GM12878 (cell line): ENCODE results near the gene GSG1L. TPM values are rescaled to one million over a fixed set of nuclear protein-coding genes. Genes with fewer than 3 reads are reported as not detected.

ENCODE experiments used
- ATAC-seq: fragments of 200-7000 bp; cut with Tn5 transposase; 3 replicates; pipeline ENCODE4 v1.9.1; 2020; ENCODE audit warnings: mild to moderate bottlenecking, moderate library complexity
- BruUV-seq: library from RNA; stranded (reverse); fragments of 400-500 nt; replicated peaks from 2 replicates; lab custom pipeline; 2021; lab: Mats Ljungman, UMichigan
- CTCF ChIA-PET: fragments of 300-600 bp; sonication (Branson Sonifier 250); formaldehyde crosslinking; extraction: SDS; loops from one replicate; lab custom pipeline; 2021; ENCODE audit warnings: inconsistent platforms; lab: Yijun Ruan, JAX
- POLR2A ChIA-PET: fragments of 350-600 bp; formaldehyde crosslinking; extraction: SDS; loops from one replicate; lab custom pipeline; 2021; ENCODE audit warnings: inconsistent platforms; lab: Charles Lee
- RAD21 ChIA-PET: fragments of 300-600 bp; sonication (Branson Sonifier 250); formaldehyde crosslinking; loops from one replicate; lab custom pipeline; 2023; ENCODE audit warnings: antibody characterized with exemption; ENCODE audit not compliant: unreplicated experiment; lab: Charles Lee
- SMC1A ChIA-PET: fragments of 300-600 bp; sonication (Branson Sonifier 250); formaldehyde crosslinking; loops from one replicate; lab custom pipeline; 2023; ENCODE audit not compliant: unreplicated experiment, uncharacterized antibody; lab: Charles Lee
- DNase-seq: peaks from one replicate; pipeline ENCODE4 v3.0.0-alpha.2; 2011; ENCODE audit warnings: low read depth, low spot score
- FAIRE-seq: peaks from 3 replicates; lab custom pipeline; 2011; peaks lifted over from hg19 to GRCh38; lab: Jason Lieb, UNC
- H2AFZ ChIP-seq: 2 replicates; pipeline ENCODE4 v1.6.0; 2011; ENCODE audit warnings: low read depth, low read length, control low read depth; ENCODE audit not compliant: control insufficient read depth
- H3K27ac ChIP-seq: 2 replicates; pipeline ENCODE4 v1.5.1; 2011; ENCODE audit warnings: control low read depth; ENCODE audit not compliant: control insufficient read depth, insufficient read depth
- H3K27me3 ChIP-seq, 2 experiments: replicated peaks in 1 of 2; 2 replicates each; pipeline versions ENCODE4 v1.6.0 to v1.6.1; 2011; ENCODE audit warnings: low read length in 1 of 2; ENCODE audit not compliant: control insufficient read depth in 2 of 2, insufficient read depth in 2 of 2
- H3K36me3 ChIP-seq, 2 experiments: 2 replicates each; pipeline ENCODE4 v1.5.1; 2011; ENCODE audit warnings: low read length in 1 of 2; ENCODE audit not compliant: control insufficient read depth in 2 of 2, insufficient read depth in 2 of 2
- H3K4me1 ChIP-seq: 2 replicates; pipeline ENCODE4 v1.6.1; 2011; ENCODE audit warnings: mild to moderate bottlenecking, low read length, moderate library complexity, mixed read lengths; ENCODE audit not compliant: control insufficient read depth, insufficient read depth
- H3K4me2 ChIP-seq: 2 replicates; pipeline ENCODE4 v1.6.0; 2011; ENCODE audit warnings: control low read depth; ENCODE audit not compliant: control insufficient read depth, insufficient read depth
- H3K4me3 ChIP-seq: fragments of 200-600 bp; sonication (generic); 2 replicates; pipeline ENCODE4 v1.5.1; 2016
- H3K79me2 ChIP-seq: 2 replicates; pipeline ENCODE4 v1.6.0; 2011; ENCODE audit warnings: low read length; ENCODE audit not compliant: control insufficient read depth, insufficient read depth
- H3K9ac ChIP-seq: 2 replicates; pipeline ENCODE4 v1.8.0; 2011; ENCODE audit warnings: low read length, control low read depth, mixed read lengths; ENCODE audit not compliant: control insufficient read depth, insufficient read depth
- H3K9me3 ChIP-seq: replicated peaks from 3 replicates; pipeline ENCODE4 v1.5.1; 2011; ENCODE audit warnings: mild to moderate bottlenecking, low read length; ENCODE audit not compliant: control insufficient read depth, insufficient read depth
- H4K20me1 ChIP-seq: 2 replicates; pipeline ENCODE4 v1.6.0; 2011; ENCODE audit not compliant: control insufficient read depth, insufficient read depth
- CEBPB ChIP-seq, 2 experiments: fragments of 150-350 bp in 1 of 2; IDR thresholded peaks; 2 replicates each; pipeline ENCODE4 v1.6.1; 2012 to 2014; ENCODE audit warnings: low read depth in 2 of 2, low read length in 2 of 2, borderline replicate concordance in 1 of 2, inconsistent platforms in 1 of 2
- CREB1 ChIP-seq: IDR thresholded peaks from 2 replicates; pipeline ENCODE4 v1.6.1; 2012; ENCODE audit warnings: low read depth, mild to moderate bottlenecking, inconsistent platforms
- MLLT1 ChIP-seq: fragments of 450-650 bp; IDR thresholded peaks from 2 replicates; pipeline ENCODE4 v1.6.1; 2016; ENCODE audit warnings: mild to moderate bottlenecking
- NKRF ChIP-seq: fragments of 450-650 bp; conservative IDR thresholded peaks from 2 replicates; pipeline ENCODE4 v1.6.1; 2017; ENCODE audit warnings: mild to moderate bottlenecking, moderate library complexity
- RAD51 ChIP-seq: fragments of 450-650 bp; IDR thresholded peaks from 2 replicates; pipeline ENCODE4 v1.6.1; 2016; ENCODE audit warnings: moderate library complexity, mild to moderate bottlenecking, inconsistent platforms
- WGBS: methylation state at CpG from one replicate; pipeline ENCODE4 v1.1.6; 2016; ENCODE audit warnings: low lambda C conversion rate; ENCODE audit not compliant: insufficient replicate concordance, insufficient coverage; ENCODE audit errors: missing lambda C conversion rate; 5-methylcytosine and 5-hydroxymethylcytosine counted together
- in situ Hi-C: fragments of 300-500 bp; cut with MboI; formaldehyde crosslinking; loops from 9 replicates; pipeline ENCODE4 v1.14.3; 2018; ENCODE audit warnings: mixed read lengths
- intact Hi-C: fragments of 100-400 bp; cut with micrococcal nuclease; formaldehyde crosslinking; loops from one replicate; pipeline ENCODE4 v1.14.2; 2022; ENCODE audit not compliant: unreplicated experiment
- polyA plus RNA-seq, 11 experiments: library from polyadenylated mRNA; depleted of rRNA in 4 of 11; unstranded in 6 of 11; stranded (reverse) in 5 of 11; fragments of >200 nt; fragmentation: Nextera tagmentation in 4 of 11; fragmentation: Illumina TruSeq in 1 of 11; extraction: Ambion mirVana in 4 of 11; extraction: Trizol in 1 of 11; gene quantifications; 1 replicate in 1 of 11; 2 replicates in 10 of 11; pipeline versions ENCODE4 v1.2.1 to v1.2.3, GENCODE V29; 2011 to 2016; ENCODE audit warnings: inconsistent platforms in 2 of 11, missing spikeins in 2 of 11, low read depth in 1 of 11
- total RNA-seq, 4 experiments: library from RNA; depleted of rRNA in 3 of 4; stranded (reverse); fragments of >200 nt in 3 of 4; fragmentation: Illumina TruSeq in 1 of 4; extraction: Trizol in 1 of 4; gene quantifications; 2 replicates each; pipeline versions ENCODE4 v1.2.1 to v1.2.3, GENCODE V29; 2013 to 2021
- TF ChIP-seq, protein P1 (sequence below): fragments of 450-650 bp; IDR thresholded peaks from 2 replicates; pipeline ENCODE4 v1.6.1; 2017; ENCODE audit warnings: low read depth, mild to moderate bottlenecking, moderate library complexity
- TF ChIP-seq, protein P2 (sequence below): fragments of 450-650 bp; formaldehyde crosslinking; IDR thresholded peaks from 2 replicates; pipeline ENCODE4 v1.4.0; 2020; ENCODE audit warnings: mild to moderate bottlenecking, moderate library complexity
- TF ChIP-seq, protein P3 (sequence below): fragments of 450-650 bp; IDR thresholded peaks from 2 replicates; pipeline ENCODE4 v1.6.1; 2017; ENCODE audit warnings: antibody characterized with exemption, mild to moderate bottlenecking, moderate library complexity

GSG1L gene
- total and polyA plus RNA-seq, 10 of the 15 experiments (the other 5 are each of a cell fraction or from before 2014, with no cell fraction given): not detected

DNA sequence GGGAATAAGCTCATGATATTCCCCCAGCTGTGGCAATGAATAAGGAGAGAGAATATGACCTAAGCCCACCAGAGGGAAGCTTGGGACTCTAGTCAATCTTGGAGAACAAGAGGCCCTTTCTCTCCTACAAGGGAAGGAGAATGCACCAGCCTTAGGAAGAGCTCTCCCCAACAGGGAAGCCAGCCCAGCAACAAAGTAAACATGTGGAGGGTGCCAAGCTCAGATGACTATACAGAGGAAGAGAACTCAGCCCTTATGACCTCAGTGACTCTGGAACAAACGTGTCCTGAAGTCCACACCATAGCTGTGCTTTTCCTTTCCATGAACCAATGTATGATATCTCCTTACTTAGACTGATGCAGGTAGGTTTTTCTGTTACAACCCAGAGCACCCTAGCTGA is 219.7 kb downstream of the GSG1L start (continued):
- no peak for TF ChIP-seq CREB1
- TF ChIP-seq, all 136 proteins: peak for 0

GRCh38 chr16:27841911-27842310 is 221.6 kb downstream of the GSG1L start:
- ATAC-seq: no peak
- H3K4me2 ChIP-seq: no peak overlapping the region
- H4K20me1 ChIP-seq: no peaks in the 10 kb centered on the region
- CTCF ChIA-PET: interaction anchor here (0.9 kb wide), 1 partner anchor 12 kb away, joined by 3 read pairs; no protein-coding TSS in a partner anchor
- no peak overlapping the region for H3K9ac ChIP-seq
- 82% methylated on average over 24 of the region's 24 CpGs for WGBS
- no peak overlapping the region for H2AFZ ChIP-seq
- H3K4me1 ChIP-seq: no peaks in the 10 kb centered on the region
- SMC1A ChIA-PET: interaction anchor here (1.1 kb wide), 1 partner anchor 14 kb away, joined by 3 read pairs; no protein-coding TSS in a partner anchor
- RAD21 ChIA-PET: no interaction called here
- no TSS peak for BruUV-seq
- in situ Hi-C loops (no loop called here), intact Hi-C loops (no loop called here)
- POLR2A ChIA-PET: no interaction called here
- no peak for DNase-seq
- no peak overlapping the region for H3K4me3 ChIP-seq
- no peak overlapping the region for H3K27ac ChIP-seq
- no peak for FAIRE-seq
- H3K27me3 ChIP-seq: no peaks in the 10 kb centered on the region
- H3K79me2 ChIP-seq: no peaks in the 10 kb centered on the region
- H3K9me3 ChIP-seq: no peaks in the 10 kb centered on the region
- no peaks in the 10 kb centered on the region for H3K36me3 ChIP-seq
- TF ChIP-seq CEBPB (IDR thresholded peaks at IDR 0.05; ENCODE audit: borderline replicate concordance in 1 of 2, low read depth in 2 of 2, low read length in 2 of 2) (no peak), NKRF (no peak), MLLT1 (no peak), RAD51 (no peak)
- TF ChIP-seq, protein P1, sequence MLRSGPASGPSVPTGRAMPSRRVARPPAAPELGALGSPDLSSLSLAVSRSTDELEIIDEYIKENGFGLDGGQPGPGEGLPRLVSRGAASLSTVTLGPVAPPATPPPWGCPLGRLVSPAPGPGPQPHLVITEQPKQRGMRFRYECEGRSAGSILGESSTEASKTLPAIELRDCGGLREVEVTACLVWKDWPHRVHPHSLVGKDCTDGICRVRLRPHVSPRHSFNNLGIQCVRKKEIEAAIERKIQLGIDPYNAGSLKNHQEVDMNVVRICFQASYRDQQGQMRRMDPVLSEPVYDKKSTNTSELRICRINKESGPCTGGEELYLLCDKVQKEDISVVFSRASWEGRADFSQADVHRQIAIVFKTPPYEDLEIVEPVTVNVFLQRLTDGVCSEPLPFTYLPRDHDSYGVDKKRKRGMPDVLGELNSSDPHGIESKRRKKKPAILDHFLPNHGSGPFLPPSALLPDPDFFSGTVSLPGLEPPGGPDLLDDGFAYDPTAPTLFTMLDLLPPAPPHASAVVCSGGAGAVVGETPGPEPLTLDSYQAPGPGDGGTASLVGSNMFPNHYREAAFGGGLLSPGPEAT: no peak
- TF ChIP-seq, protein P2, sequence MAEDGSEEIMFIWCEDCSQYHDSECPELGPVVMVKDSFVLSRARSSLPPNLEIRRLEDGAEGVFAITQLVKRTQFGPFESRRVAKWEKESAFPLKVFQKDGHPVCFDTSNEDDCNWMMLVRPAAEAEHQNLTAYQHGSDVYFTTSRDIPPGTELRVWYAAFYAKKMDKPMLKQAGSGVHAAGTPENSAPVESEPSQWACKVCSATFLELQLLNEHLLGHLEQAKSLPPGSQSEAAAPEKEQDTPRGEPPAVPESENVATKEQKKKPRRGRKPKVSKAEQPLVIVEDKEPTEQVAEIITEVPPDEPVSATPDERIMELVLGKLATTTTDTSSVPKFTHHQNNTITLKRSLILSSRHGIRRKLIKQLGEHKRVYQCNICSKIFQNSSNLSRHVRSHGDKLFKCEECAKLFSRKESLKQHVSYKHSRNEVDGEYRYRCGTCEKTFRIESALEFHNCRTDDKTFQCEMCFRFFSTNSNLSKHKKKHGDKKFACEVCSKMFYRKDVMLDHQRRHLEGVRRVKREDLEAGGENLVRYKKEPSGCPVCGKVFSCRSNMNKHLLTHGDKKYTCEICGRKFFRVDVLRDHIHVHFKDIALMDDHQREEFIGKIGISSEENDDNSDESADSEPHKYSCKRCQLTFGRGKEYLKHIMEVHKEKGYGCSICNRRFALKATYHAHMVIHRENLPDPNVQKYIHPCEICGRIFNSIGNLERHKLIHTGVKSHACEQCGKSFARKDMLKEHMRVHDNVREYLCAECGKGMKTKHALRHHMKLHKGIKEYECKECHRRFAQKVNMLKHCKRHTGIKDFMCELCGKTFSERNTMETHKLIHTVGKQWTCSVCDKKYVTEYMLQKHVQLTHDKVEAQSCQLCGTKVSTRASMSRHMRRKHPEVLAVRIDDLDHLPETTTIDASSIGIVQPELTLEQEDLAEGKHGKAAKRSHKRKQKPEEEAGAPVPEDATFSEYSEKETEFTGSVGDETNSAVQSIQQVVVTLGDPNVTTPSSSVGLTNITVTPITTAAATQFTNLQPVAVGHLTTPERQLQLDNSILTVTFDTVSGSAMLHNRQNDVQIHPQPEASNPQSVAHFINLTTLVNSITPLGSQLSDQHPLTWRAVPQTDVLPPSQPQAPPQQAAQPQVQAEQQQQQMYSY: no peak
- TF ChIP-seq, protein P3, sequence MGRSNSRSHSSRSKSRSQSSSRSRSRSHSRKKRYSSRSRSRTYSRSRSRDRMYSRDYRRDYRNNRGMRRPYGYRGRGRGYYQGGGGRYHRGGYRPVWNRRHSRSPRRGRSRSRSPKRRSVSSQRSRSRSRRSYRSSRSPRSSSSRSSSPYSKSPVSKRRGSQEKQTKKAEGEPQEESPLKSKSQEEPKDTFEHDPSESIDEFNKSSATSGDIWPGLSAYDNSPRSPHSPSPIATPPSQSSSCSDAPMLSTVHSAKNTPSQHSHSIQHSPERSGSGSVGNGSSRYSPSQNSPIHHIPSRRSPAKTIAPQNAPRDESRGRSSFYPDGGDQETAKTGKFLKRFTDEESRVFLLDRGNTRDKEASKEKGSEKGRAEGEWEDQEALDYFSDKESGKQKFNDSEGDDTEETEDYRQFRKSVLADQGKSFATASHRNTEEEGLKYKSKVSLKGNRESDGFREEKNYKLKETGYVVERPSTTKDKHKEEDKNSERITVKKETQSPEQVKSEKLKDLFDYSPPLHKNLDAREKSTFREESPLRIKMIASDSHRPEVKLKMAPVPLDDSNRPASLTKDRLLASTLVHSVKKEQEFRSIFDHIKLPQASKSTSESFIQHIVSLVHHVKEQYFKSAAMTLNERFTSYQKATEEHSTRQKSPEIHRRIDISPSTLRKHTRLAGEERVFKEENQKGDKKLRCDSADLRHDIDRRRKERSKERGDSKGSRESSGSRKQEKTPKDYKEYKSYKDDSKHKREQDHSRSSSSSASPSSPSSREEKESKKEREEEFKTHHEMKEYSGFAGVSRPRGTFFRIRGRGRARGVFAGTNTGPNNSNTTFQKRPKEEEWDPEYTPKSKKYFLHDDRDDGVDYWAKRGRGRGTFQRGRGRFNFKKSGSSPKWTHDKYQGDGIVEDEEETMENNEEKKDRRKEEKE: no peak
